GM21367 (cell line): ENCODE measurements around the gene ARPC1B.
"Not testable (repeated sequence)": the region's sequence is repeated elsewhere in the genome, so short reads cannot be mapped to it uniquely, and the experiment has no call there.

Experiments
- ATAC-seq: cut with Tn5 transposase; IDR thresholded peaks from one replicate; pipeline ENCODE4 v1.9.1; 2021; ENCODE audit not compliant: unreplicated experiment

ARPC1B gene

GRCh38 chr7:99374111-99375064 is at the start of gene ARPC1B:
ARPC1B (plus strand) TSS chr7:99374730; CDS start chr7:99385715, 10,985 bp downstream.
- ATAC-seq: peak; percentile 42

DNA sequence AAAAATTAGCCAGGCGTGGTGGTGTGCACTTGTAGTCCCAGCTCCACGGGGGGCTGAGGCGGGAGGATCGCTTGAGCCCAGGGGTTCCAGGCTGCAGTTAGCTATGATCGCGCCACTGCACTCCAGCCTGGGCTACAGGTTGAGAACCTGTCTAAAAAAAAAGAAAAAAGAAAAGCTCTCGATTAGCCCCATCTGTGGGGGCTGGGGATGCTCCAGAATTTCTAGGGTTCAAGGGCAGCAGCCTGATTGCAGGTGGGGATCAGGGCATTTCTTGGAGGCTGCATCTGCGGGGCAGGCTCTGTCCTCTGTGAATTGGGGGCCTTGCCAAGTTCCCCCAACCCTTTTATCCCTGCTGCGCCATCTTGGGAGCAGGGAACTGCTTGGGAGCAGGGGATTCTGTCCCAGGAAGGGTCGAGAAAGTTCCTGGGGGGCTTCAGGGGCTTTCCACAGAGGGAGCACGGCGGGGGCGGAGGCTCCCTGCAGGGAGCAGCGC is 49.5 kb upstream of the ARPC1B start:
- no peak for ATAC-seq

- ATAC-seq: peak; percentile 77
Observed at GRCh38 chr7:99325592-99326407, 48.7 kb upstream of the ARPC1B start, which contains the start of gene ARPC1A. ARPC1A (plus strand) TSS chr7:99325898; CDS start chr7:99333354, 7,456 bp downstream.

- ATAC-seq: no peak
Observed at GRCh38 chr7:99326408-99326782, 48.1 kb upstream of the ARPC1B start.

GRCh38 chr7:99330314-99330961 is 44.1 kb upstream of the ARPC1B start:
- not testable (repeated sequence) for ATAC-seq

DNA sequence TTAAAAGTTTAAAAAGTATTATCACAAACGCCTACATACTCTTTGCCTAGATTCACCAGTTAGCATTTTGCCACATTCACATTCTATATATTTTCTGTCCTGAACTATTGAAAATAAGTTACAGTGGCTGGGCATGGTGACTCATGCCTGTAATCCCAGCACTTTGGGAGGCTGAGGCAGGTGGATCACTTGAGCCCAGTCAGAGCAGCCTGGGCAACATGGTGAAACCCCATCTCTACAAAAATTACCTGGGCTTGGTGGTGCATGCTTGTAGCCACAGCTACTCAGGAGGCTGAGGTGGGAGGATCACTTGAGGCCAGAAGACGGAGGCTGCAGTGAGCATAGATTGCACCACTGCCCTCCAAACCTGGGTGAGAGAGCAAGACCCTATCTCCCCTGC is 43.5 kb upstream of the ARPC1B start:
- no peak for ATAC-seq

GRCh38 chr7:99339595-99339994 is 34.9 kb upstream of the ARPC1B start:
- no peak for ATAC-seq

- ATAC-seq: no peak
Observed at GRCh38 chr7:99340659-99341058, 33.9 kb upstream of the ARPC1B start.

GRCh38 chr7:99344061-99344647 is 30.4 kb upstream of the ARPC1B start:
- no peak for ATAC-seq

DNA sequence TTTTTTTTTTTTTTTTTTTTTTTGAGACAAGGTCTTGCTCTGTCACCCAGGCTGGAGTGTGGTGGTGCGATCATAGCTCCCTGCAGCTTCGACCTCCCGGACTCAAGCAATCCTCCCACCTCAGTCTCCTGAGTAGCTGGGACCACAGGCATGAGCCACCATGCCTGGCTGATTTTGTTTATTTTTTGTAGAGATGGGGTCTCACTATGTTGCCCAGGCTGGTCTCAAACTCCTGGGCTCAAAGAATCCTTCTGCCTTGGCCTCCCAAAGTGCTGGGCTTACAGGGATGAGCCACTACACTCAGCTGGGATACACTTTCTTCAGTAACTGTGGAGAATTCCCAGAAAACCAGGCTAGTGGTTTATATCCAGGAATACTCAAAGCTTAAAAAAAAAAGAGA is 23.9 kb upstream of the ARPC1B start:
- ATAC-seq: not testable (repeated sequence)

DNA sequence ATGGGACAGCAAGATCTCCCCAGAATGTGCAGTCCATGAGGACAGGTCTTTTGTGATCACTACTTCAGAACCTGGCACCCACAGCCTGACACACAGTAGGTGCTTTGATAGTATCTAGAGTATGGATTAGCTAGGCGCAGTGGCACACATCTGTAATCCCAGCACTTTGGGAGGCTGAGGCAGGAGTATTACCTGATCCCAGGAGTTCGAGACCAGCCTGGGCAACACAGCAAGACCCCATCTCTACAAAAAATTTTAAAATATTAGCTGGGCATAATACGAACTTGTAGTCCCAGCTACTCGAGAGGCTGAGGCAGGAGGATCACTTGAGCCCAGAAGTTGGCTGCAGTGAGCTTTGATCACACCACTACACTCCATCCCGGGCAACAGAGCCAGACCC is 22.3 kb upstream of the ARPC1B start:
- ATAC-seq: no peak

GRCh38 chr7:99355098-99355497 is 19.4 kb upstream of the ARPC1B start:
- no peak for ATAC-seq

- no peak for ATAC-seq
Observed at GRCh38 chr7:99357701-99358490, 16.6 kb upstream of the ARPC1B start.

DNA sequence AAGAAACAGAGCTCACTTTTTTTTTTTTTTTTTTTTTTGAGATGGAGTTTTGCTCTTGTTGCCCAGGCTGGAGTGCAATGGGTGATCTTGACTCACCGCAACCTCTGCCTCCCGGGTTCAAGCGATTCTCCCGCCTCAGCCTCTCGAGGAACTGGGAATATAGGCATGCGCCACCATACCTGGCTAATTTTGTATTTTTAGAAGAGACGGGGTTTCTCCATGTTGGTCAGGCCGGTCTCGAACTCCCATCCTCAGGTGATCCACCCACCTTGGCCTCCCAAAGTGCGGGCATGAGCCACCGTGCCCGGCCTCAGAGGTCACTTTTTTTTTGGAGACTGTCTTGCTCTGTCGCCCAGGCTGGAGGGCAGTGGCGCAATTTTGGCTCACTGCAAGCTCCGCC is 16.0 kb upstream of the ARPC1B start:
- ATAC-seq: not testable (repeated sequence)

GRCh38 chr7:99359465-99360154 is 14.9 kb upstream of the ARPC1B start:
- no peak for ATAC-seq

GRCh38 chr7:99362801-99363200 is 11.7 kb upstream of the ARPC1B start:
- no peak for ATAC-seq

DNA sequence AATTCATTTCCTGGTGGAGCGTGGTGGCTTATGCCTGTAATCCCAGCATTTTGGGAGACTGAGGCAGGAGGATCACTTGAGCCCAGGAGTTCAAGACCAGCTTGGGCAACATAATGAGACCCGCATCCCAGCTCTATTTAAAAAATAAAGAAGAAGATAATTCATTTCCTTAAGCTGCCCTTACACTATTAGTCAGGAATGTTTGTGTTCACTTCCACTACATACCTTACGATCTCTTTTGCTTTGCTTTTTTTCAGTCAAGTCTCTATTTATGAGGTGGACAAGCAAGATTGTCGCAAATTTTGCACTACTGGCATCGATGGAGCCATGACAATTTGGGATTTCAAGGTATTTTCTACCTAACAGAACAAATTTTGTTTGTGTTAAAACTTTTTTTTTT is 11.2 kb upstream of the ARPC1B start:
- ATAC-seq: no peak

DNA sequence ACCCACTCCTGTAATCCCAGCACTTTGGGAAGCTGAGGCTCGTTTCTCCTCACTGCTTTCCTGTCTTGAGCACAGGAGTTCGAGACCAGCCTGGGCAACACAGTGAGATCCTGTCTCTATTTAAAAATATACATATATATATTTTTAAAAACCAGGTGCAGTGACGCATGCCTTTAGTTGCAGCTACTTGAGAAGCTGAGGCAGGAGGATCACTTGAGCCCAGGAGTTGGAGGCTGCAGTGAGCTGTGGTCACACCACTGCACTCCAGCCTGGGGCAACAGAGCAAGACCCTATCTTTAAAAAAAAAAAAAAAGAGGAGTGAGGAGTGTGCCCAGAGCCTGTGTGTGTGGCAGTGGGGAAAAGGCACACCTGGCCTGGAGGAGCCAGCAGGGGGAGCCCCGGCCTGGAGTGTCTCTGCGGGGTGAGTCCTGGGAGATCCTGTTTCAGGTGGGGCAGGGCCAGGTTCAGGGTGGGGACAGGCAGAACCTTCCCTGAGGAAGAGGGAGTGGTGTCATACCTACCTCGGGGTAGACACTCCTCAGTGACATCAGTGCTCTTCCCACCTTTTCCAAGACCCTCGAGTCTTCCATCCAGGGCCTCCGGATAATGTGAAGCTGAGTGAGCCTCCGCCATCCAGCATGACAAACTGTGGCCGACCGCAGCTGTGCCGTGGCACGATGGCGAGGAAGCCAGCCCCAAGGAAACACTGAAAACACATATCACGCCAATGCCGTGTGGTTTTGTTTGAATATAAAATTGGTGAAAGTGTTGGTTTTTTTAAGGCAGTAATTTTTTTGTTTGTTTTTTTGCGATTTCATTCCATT is 9.0 kb upstream of the ARPC1B start:
- ATAC-seq: peak; percentile 55
